Esophagus muscularis mucosa (tissue), 4 donors: ENCODE measurements around the gene EXOC7. TPM values are rescaled to one million over a fixed set of nuclear protein-coding genes. Genes with fewer than 3 reads are reported as not detected.

Source experiments
- DNase-seq: peaks from one replicate; pipeline ENCODE4 v3.0.0-alpha.2; 2017; ENCODE audit errors: extremely low spot score
- H3K27ac ChIP-seq, 4 donors: fragments of 200-600 bp; sonication (generic); replicated peaks in 1 of 4; 1 replicate in 3 of 4; 2 replicates in 1 of 4; pipeline ENCODE4 v1.5.1; 2016 to 2019; ENCODE audit warnings: mild to moderate bottlenecking in 1 of 4
- H3K27me3 ChIP-seq, 4 donors: fragments of 200-600 bp; sonication (generic); one replicate each; pipeline versions ENCODE4 v1.5.1 to v1.6.0; 2016 to 2019
- H3K36me3 ChIP-seq, 4 donors: fragments of 200-600 bp; sonication (generic); one replicate each; pipeline ENCODE4 v1.5.1; 2016 to 2019
- H3K4me1 ChIP-seq, 4 donors: fragments of 200-600 bp; sonication (generic); one replicate each; pipeline ENCODE4 v1.5.1; 2016 to 2019
- H3K4me3 ChIP-seq, 4 donors: fragments of 200-600 bp; sonication (generic); 1 replicate in 2 of 4; 2 replicates in 2 of 4; pipeline ENCODE4 v1.5.1; 2016 to 2019; ENCODE audit warnings: mild to moderate bottlenecking in 4 of 4, moderate library complexity in 1 of 4
- H3K9me3 ChIP-seq, 4 donors: fragments of 200-600 bp; sonication (generic); 1 replicate in 3 of 4; 2 replicates in 1 of 4; pipeline ENCODE4 v1.5.1; 2016 to 2019
- EP300 ChIP-seq: sonication (generic); formaldehyde crosslinking; IDR thresholded peaks from one replicate; pipeline ENCODE4 v1.6.1; 2017; ENCODE audit warnings: antibody characterized with exemption
- POLR2A ChIP-seq: fragments of 450-650 bp; IDR thresholded peaks from one replicate; pipeline ENCODE4 v1.6.1; 2017; ENCODE audit warnings: antibody characterized with exemption, moderate library complexity, mild to moderate bottlenecking, low read depth
- POLR2AphosphoS5 ChIP-seq, 2 donors: sonication (generic); formaldehyde crosslinking; IDR thresholded peaks; one replicate each; pipeline ENCODE4 v1.6.1; 2017; ENCODE audit warnings: antibody characterized with exemption in 2 of 2
- whole genome bisulfite sequencing: methylation state at CpG from one replicate; pipeline ENCODE4 v1.1.5; 2018; 5-methylcytosine and 5-hydroxymethylcytosine counted together
- intact Hi-C: fragments of 100-400 bp; cut with DNase I; formaldehyde crosslinking; loops from one replicate; pipeline ENCODE4 v1.15.1; 2023
- total RNA-seq, 4 donors: library from RNA; depleted of rRNA; stranded (reverse); fragments of >200 nt; gene quantifications; one replicate each; pipeline versions ENCODE4 v1.1.0 to v1.2.1, GENCODE V29; 2016
- TF ChIP-seq, protein P1 (sequence below), 3 experiments: fragments of 200-600 bp in 2 of 3; fragments of 450-650 bp in 1 of 3; sonication (generic) in 2 of 3; IDR thresholded peaks; one replicate each; pipeline ENCODE4 v1.5.1; 2017 to 2019; ENCODE audit warnings: antibody characterized with exemption in 3 of 3, mild to moderate bottlenecking in 2 of 3, moderate library complexity in 1 of 3

EXOC7 gene
- total RNA-seq, 4 donors from 2014 or later = 65.2 to 94.4 (median 77.1) TPM

DNA sequence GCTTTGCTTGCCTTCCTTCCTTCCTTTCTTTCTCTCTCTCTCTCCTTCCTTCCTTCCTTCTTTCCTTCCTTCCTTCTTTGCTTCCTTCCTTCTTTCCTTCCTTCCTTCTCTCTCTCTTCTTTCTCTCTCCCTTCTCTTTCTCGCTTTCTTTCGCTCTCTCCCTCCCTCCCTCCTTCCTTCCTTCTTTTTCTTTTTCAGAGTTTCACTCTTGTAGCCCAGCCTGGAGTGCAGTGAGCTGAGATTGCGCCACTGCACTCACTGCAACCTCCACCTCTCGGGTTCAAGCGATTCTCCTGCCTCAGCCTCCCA lies 19.6 kb upstream of the EXOC7 start:
- H3K27ac ChIP-seq = no peak overlapping the region
- H3K9me3 ChIP-seq = no peaks in the 10 kb centered on the region
- no peak for DNase-seq
- intact Hi-C loops = loop anchor here (10.0 kb wide), 1 partner anchor 272 kb away; no protein-coding TSS in a partner anchor
- peaks cover 9 to 14% (median 12%) of the 10 kb centered on the region in 4 donors for H3K4me1 ChIP-seq
- TF ChIP-seq POLR2AphosphoS5 (IDR thresholded peaks at IDR 0.05) (no peak), POLR2A (no peak), EP300 (no peak)
- TF ChIP-seq, protein P1, sequence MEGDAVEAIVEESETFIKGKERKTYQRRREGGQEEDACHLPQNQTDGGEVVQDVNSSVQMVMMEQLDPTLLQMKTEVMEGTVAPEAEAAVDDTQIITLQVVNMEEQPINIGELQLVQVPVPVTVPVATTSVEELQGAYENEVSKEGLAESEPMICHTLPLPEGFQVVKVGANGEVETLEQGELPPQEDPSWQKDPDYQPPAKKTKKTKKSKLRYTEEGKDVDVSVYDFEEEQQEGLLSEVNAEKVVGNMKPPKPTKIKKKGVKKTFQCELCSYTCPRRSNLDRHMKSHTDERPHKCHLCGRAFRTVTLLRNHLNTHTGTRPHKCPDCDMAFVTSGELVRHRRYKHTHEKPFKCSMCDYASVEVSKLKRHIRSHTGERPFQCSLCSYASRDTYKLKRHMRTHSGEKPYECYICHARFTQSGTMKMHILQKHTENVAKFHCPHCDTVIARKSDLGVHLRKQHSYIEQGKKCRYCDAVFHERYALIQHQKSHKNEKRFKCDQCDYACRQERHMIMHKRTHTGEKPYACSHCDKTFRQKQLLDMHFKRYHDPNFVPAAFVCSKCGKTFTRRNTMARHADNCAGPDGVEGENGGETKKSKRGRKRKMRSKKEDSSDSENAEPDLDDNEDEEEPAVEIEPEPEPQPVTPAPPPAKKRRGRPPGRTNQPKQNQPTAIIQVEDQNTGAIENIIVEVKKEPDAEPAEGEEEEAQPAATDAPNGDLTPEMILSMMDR (IDR thresholded peaks at IDR 0.05) = no peak
- WGBS = 73% methylated on average over 5 of the region's 5 CpGs
- H3K27me3 ChIP-seq = no peaks in the 10 kb centered on the region
- no peaks in the 10 kb centered on the region for H3K36me3 ChIP-seq
- no peak overlapping the region for H3K4me3 ChIP-seq

DNA sequence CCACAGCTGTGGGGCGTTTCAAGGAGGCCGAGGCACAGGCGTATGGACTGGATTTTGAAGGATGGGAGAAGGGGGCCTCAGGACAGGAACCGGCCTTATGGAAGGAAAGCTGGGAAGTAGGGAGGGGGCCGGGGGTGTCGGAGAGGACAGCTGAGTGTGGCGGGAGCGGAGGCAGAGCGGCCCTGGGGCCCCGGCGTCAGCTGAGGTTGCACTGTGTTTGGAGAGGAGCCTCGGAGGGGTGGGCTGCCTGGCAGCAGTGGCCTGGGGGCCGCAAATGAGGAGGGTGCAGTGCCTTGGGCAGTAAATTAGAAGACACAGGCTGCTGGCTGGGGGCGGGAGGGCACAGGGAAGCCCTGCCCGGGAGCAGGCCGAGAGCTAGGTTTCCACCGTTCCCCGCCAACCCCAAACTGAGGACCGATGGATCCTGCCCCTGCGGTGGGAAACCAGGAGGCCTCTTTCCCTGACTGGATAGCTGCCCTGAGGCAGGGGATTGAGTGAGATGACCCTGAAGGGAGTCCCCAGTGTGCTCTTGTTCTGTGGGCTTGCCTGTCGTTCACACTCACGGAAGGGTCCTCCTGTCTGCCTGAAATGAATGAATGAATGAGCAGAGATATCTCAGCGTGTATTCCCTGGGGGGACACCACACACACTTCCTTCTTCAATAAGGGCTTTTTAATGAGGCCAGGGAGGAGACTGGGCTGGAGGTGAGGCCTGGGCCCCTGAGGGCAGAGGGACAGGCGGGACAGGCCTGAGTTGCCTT lies 19.0 kb upstream of the EXOC7 start:
- Histone ChIP-seq H3K27ac (no peak overlapping the region), H3K4me3 (no peak overlapping the region), H3K9me3 (no peaks in the 10 kb centered on the region), H3K27me3 (no peaks in the 10 kb centered on the region), H3K36me3 (no peaks in the 10 kb centered on the region), H3K4me1 (peaks cover 9 to 14% (median 12%) of the 10 kb centered on the region in 4 donors)
- TF ChIP-seq EP300 = no peak
- TF ChIP-seq, protein P1 (IDR thresholded peaks at IDR 0.05) = no peak
- no peak for TF ChIP-seq POLR2A
- TF ChIP-seq POLR2AphosphoS5 (IDR thresholded peaks at IDR 0.05) = no peak
- intact Hi-C loops = loop anchor here (10.0 kb wide), 1 partner anchor 272 kb away; no protein-coding TSS in a partner anchor
- WGBS = 91% methylated on average over 17 of the region's 24 CpGs
- DNase-seq = no peak

DNA sequence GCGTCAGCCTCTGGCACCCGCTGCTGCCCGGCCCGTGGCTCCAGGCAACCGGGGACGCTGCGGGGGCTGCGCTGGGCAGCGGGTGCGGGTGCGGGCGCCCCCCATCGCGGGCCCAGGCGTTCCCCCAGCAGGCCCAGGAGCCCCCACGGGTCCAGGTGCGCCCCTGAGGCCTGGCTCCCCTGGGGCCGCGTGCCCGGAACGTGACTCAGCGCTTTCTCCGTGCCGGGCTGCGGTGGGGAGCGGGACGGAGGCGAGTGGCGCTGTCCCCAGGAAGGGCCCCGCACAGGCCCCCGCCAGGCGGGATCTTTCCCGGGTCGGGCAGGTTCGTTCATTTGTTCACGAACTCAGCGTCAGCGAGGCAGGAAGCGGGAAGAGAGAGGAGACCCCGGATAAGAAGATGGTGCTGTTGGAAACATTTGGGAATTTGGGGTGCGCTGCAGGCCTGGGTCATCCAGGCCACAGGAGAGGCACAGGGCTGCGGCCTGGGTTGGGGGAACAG lies 18.4 kb upstream of the EXOC7 start:
- intact Hi-C loops = loop anchor here (1.0 to 10.0 kb wide), 2 partner anchors 60 to 273 kb away; no protein-coding TSS in a partner anchor
- no peak for TF ChIP-seq EP300
- TF ChIP-seq POLR2A = no peak
- TF ChIP-seq, protein P1 (IDR thresholded peaks at IDR 0.05) = no peak
- TF ChIP-seq POLR2AphosphoS5 (IDR thresholded peaks at IDR 0.05) = no peak
- DNase-seq = no peak
- WGBS = 62% methylated on average over 7 of the region's 42 CpGs
- H3K4me3 ChIP-seq = peak overlapping the region; percentile 46 to 56 (median 50)
- H3K27me3 ChIP-seq = no peaks in the 10 kb centered on the region
- peak overlapping the region in 2 of 4 donors; percentile 37 to 45 for H3K27ac ChIP-seq
- peaks cover 9 to 14% (median 12%) of the 10 kb centered on the region in 4 donors for H3K4me1 ChIP-seq
- no peaks in the 10 kb centered on the region for H3K36me3 ChIP-seq
- no peaks in the 10 kb centered on the region for H3K9me3 ChIP-seq

DNA sequence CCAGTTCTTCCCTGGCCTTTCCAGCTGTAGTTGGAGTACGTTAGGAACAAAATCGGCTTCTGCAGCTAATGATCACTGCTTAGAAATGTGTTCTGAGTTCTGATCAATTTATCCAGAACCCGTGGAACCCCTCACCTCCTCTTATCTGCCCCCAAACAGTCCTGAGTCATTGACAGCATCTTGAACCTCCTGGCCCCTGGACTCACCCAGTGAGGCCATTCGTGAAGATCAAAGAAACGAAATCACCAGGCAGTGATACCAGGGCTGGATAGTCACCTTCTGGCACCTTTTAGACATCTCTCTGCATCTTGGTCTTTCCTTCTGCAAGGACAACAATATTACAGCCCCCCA lies 17.0 kb upstream of the EXOC7 start:
- TF ChIP-seq POLR2AphosphoS5 (IDR thresholded peaks at IDR 0.05) (no peak), POLR2A (no peak)
- TF ChIP-seq, protein P1 (IDR thresholded peaks at IDR 0.05) = no peak
- DNase-seq = no peak
- intact Hi-C loops = loop anchor here (1.0 to 10.0 kb wide), 3 partner anchors 62 to 274 kb away; no protein-coding TSS in a partner anchor
- no peaks in the 10 kb centered on the region for H3K36me3 ChIP-seq
- H3K4me1 ChIP-seq = peaks cover 9 to 14% (median 12%) of the 10 kb centered on the region in 4 donors
- no peaks in the 10 kb centered on the region for H3K9me3 ChIP-seq
- H3K4me3 ChIP-seq = no peak overlapping the region
- 87% methylated on average over 5 of the region's 5 CpGs for WGBS
- no peaks in the 10 kb centered on the region for H3K27me3 ChIP-seq
- no peak overlapping the region for H3K27ac ChIP-seq
